PFSK-1 (cell line): ENCODE results near the gene GBE1.

Source experiments
- FOXP2 ChIP-seq: optimal IDR thresholded peaks from 2 replicates; pipeline ENCODE3; 2011; ENCODE audit warnings: borderline replicate concordance, control low read depth, inconsistent platforms; ENCODE audit not compliant: insufficient read depth; ENCODE audit errors: extremely low read length, extremely low read depth
- POLR2AphosphoS5 ChIP-seq: IDR thresholded peaks from 2 replicates; pipeline ENCODE4 v1.6.1; 2012; ENCODE audit warnings: low read depth, mild to moderate bottlenecking, control low read depth, low read length, moderate library complexity
- REST ChIP-seq, 2 experiments: IDR thresholded peaks; 2 replicates each; pipeline versions ENCODE4 v1.6.1 to v1.8.0; 2011 to 2012; ENCODE audit warnings: low read depth in 2 of 2, low read length in 2 of 2, control low read depth in 1 of 2, inconsistent platforms in 1 of 2, mild to moderate bottlenecking in 1 of 2, moderate library complexity in 1 of 2; ENCODE audit not compliant: insufficient read depth in 1 of 2
- SIN3A ChIP-seq: IDR thresholded peaks from 2 replicates; pipeline ENCODE4 v1.6.1; 2012; ENCODE audit warnings: mild to moderate bottlenecking, low read length, moderate library complexity, borderline replicate concordance; ENCODE audit not compliant: insufficient read depth
- TAF1 ChIP-seq: IDR thresholded peaks from 2 replicates; pipeline ENCODE4 v1.6.1; 2012; ENCODE audit warnings: low read length, control low read depth, borderline replicate concordance; ENCODE audit not compliant: insufficient read depth

The GBE1 gene

GRCh38 chr3:81770710-81771109, 9.3 kb upstream of the GBE1 start:
- no peak for TF ChIP-seq TAF1
- TF ChIP-seq SIN3A = no peak
- no peak for TF ChIP-seq FOXP2
- TF ChIP-seq REST (IDR thresholded peaks at IDR 0.05; ENCODE audit: insufficient read depth in 1 of 2, low read depth in 2 of 2, low read length in 2 of 2) = no peak
- no peak for TF ChIP-seq POLR2AphosphoS5

GRCh38 chr3:81769299-81769698, 7.9 kb upstream of the GBE1 start:
- TF ChIP-seq TAF1 (no peak), POLR2AphosphoS5 (no peak), SIN3A (no peak), REST (IDR thresholded peaks at IDR 0.05; ENCODE audit: insufficient read depth in 1 of 2, low read depth in 2 of 2, low read length in 2 of 2) (no peak), FOXP2 (no peak)

- no peak for TF ChIP-seq SIN3A
- no peak for TF ChIP-seq FOXP2
- TF ChIP-seq POLR2AphosphoS5 = no peak
- TF ChIP-seq REST (IDR thresholded peaks at IDR 0.05; ENCODE audit: insufficient read depth in 1 of 2, low read depth in 2 of 2, low read length in 2 of 2) = no peak
- no peak for TF ChIP-seq TAF1
Observed at GRCh38 chr3:81765400-81765799, 4.0 kb upstream of the GBE1 start.

- TF ChIP-seq REST (IDR thresholded peaks at IDR 0.05; ENCODE audit: insufficient read depth in 1 of 2, low read depth in 2 of 2, low read length in 2 of 2) (no peak), FOXP2 (no peak), POLR2AphosphoS5 (no peak), SIN3A (no peak), TAF1 (no peak)
Observed at GRCh38 chr3:81764665-81765064, 3.2 kb upstream of the GBE1 start.

- TF ChIP-seq REST (IDR thresholded peaks at IDR 0.05; ENCODE audit: insufficient read depth in 1 of 2, low read depth in 2 of 2, low read length in 2 of 2) (no peak), POLR2AphosphoS5 (no peak), TAF1 (no peak), SIN3A (no peak), FOXP2 (no peak)
Observed at GRCh38 chr3:81764002-81764401, 2.6 kb upstream of the GBE1 start.
